ENCODE measurements around the gene PFKP. TPM values are rescaled to one million over a fixed set of nuclear protein-coding genes. Genes with fewer than 3 reads are reported as not detected.
"Not testable (repeated sequence)": the region's sequence is repeated elsewhere in the genome, so short reads cannot be mapped to it uniquely, and the experiment has no call there.

PFKP gene
- total RNA-seq, 1 donor from 2014 or later, result 168 TPM

- intact Hi-C loops (cut with micrococcal nuclease), result no loop called here
Observed at GRCh38 chr10:3096149-3096548, 28.8 kb downstream of the PFKP start.

GRCh38 chr10:3097160-3097559, 29.8 kb downstream of the PFKP start:
- intact Hi-C loops (cut with micrococcal nuclease), result no loop called here

GRCh38 chr10:3098689-3099088, 31.3 kb downstream of the PFKP start:
- intact Hi-C loops (cut with micrococcal nuclease), result no loop called here

- intact Hi-C loops (cut with micrococcal nuclease), result no loop called here
Observed at GRCh38 chr10:3099291-3100092, 32.1 kb downstream of the PFKP start.

- intact Hi-C loops (cut with micrococcal nuclease), result no loop called here
Observed at GRCh38 chr10:3100093-3100792, 32.9 kb downstream of the PFKP start.

GRCh38 chr10:3100856-3101640, 33.7 kb downstream of the PFKP start:
- intact Hi-C loops (cut with micrococcal nuclease), result no loop called here

GRCh38 chr10:3102720-3103427, 35.5 kb downstream of the PFKP start:
- intact Hi-C loops (cut with micrococcal nuclease), result no loop called here

GRCh38 chr10:3103646-3104045, 36.3 kb downstream of the PFKP start:
- intact Hi-C loops (cut with micrococcal nuclease), result no loop called here

- intact Hi-C loops (cut with micrococcal nuclease), result no loop called here
Observed at GRCh38 chr10:3104251-3104918, 37.0 kb downstream of the PFKP start.

GRCh38 chr10:3105166-3105565, 37.8 kb downstream of the PFKP start:
- intact Hi-C loops (cut with micrococcal nuclease), result no loop called here

- intact Hi-C loops (cut with micrococcal nuclease), result no loop called here
Observed at GRCh38 chr10:3105905-3106304, 38.6 kb downstream of the PFKP start.

GRCh38 chr10:3106328-3106727, 39.0 kb downstream of the PFKP start:
- intact Hi-C loops (cut with micrococcal nuclease), result not testable (repeated sequence)

GRCh38 chr10:3106928-3107425, 39.6 kb downstream of the PFKP start:
- intact Hi-C loops (cut with micrococcal nuclease), result no loop called here

- intact Hi-C loops (cut with micrococcal nuclease), result no loop called here
Observed at GRCh38 chr10:3107426-3107961, 40.1 kb downstream of the PFKP start.

GRCh38 chr10:3108033-3108432, 40.7 kb downstream of the PFKP start:
- intact Hi-C loops (cut with micrococcal nuclease), result no loop called here

GRCh38 chr10:3108575-3109105, 41.3 kb downstream of the PFKP start:
- intact Hi-C loops (cut with micrococcal nuclease), result no loop called here

GRCh38 chr10:3109196-3109595, 41.8 kb downstream of the PFKP start:
- intact Hi-C loops (cut with micrococcal nuclease), result no loop called here

GRCh38 chr10:3109633-3110032, 42.3 kb downstream of the PFKP start:
- intact Hi-C loops (cut with micrococcal nuclease), result no loop called here

- intact Hi-C loops (cut with micrococcal nuclease), result no loop called here
Observed at GRCh38 chr10:3110782-3111620, 43.7 kb downstream of the PFKP start.
